GM21786 (cell line): ENCODE data around the gene CLTA.

Experiments
- ATAC-seq: cut with Tn5 transposase; IDR thresholded peaks from one replicate; pipeline ENCODE4 v1.9.1; 2021; ENCODE audit not compliant: unreplicated experiment

Gene CLTA

DNA sequence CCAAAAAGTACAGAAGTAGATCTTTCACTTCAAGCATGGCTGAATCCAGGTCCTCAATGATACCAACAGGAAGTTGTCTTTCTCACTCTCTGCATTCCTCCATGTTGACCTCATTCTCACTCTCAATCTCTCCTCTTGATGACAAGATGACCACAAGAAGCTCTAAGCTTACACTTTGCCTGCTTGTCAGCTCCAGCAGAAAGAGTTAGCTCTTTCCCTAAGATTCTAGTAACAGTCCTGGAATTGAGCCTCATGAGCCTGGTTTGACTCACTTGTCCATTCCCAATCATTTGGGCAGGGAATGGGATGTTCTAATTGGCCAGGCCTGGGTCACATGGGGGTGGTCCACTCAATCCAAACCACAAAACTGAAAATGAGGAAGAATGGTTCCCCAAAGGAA, 3.3 kb upstream of the CLTA start:
- ATAC-seq, result no peak

DNA sequence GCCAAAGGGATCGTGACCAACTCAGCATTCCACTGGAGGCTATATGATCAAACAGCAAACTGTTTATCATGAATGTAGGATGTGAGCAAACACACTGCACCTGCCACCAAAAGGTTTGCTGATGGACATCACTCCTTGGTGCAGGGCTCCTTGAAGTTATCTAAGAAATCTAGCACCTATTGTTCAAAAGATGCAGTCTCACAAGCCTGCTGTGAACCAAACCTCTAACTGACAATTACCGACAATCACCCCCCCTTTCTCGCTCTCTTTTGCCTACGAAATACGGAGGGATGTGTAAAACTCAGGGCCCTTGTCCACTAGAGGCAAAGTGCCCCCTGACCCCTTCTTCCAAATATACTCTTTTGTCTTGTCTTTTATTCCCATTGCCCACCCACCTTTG, 2.5 kb upstream of the CLTA start:
- no peak for ATAC-seq

- ATAC-seq, result no peak
Observed at GRCh38 chr9:36189976-36190375, 745 bp upstream of the CLTA start.

DNA sequence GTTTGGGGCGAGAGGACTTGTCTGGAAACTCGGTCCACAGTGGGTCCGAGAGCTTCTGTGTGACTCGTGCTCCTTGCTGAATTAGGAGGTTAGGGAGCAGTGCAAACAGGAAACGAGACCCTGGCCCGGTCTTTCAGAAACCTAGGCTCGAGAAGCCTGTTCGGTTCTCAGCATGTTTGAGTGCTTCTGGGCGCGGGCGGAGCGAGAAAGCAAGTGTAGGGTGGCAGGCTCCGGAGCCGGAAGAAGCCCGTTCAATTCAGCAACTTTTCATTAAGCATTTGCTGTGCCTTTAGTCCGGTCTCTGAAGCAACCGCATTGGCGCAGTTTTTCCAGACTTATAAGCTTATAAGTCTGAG, 547 bp downstream of the CLTA start:
- peak; percentile 10 for ATAC-seq

DNA sequence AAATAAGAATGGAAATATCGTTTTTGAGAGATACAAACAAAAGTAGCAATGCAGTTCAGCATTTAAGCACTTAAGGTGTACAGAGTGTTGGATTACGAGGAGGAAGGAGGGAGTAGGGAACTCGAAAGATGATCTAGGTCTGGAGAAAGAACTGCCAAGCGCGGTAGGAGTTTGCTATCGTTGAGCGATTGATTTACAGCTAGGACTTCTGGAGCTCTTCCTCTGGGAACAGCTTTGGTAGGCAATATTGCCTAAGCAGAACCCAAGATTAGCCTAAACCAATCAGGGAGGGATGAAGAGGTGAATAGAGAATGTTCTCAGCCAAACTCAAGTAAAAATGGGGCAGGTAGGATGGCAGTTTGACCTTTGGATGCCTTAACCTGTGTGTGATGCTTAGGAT, 965 bp downstream of the CLTA start:
- no peak for ATAC-seq

DNA sequence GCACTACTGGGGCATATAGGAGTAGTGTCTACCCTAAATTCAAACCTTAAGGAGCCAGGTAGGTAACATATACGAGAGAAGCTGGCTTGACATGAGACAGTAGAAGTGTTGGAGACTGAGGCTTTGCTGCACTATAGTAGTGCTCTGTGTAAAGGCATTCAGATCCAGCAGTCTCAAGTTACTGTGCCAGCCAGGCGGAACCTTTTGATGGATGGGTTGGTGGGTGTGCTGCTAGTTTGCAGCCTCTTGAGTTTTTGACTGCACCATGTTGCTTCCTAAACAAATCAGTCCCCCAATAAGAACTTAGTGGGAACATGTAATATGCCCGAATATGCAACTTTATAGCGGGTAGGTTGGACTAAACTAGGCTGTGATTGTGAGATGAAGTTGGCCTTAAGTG, 1.5 kb downstream of the CLTA start:
- ATAC-seq, result no peak

DNA sequence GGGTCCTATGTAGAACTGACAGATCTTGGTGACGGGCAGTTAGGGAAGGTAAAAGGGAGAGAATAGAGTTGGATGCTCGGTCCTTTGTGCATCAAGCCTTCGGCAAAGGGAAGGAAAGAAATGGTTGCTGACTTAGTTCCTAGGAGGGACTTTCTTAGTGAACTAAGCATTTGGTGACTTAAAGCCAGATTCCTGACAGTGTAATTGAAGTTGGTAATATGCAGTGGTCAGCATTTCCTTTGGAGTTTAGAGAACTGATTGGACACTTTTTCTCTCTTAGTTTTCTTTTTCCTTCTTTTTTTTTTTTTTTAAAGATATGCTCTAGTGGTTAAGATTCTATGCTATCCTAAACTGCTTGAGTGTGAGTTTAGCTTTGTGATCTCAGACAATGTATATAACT, 2.3 kb downstream of the CLTA start:
- no peak for ATAC-seq

DNA sequence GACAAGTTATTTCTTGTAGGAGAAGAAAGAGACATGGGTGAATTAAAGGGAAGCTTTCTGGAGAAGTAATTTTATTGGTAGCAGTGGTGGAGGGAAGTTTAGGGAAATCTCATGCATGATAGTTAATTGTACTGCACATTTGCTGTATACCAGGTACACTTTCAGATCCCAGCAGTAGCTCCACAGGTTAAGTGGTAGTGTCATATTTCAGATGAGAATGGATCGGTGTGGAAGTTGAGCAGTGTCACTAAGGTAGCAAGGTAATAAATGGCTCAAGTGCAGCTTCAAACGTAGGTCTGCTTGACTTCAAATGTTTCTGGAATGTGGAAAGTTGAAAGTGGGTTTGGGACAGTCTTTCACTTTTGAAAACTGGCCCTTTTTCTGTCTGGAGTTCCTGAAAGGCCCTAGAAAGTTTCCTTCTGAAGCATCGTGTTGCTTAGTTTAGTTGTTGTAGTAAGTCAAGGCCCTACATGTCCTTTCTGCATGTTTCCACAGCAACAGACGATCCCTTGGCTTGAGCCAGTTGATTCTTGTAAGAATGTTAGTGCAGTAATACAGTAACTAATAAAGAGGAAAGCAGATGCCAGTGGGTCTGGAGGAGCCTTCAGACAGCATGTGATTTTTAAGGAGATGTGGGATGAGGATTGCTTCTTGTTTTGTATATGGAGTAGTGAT, 3.7 kb downstream of the CLTA start:
- ATAC-seq, result no peak

DNA sequence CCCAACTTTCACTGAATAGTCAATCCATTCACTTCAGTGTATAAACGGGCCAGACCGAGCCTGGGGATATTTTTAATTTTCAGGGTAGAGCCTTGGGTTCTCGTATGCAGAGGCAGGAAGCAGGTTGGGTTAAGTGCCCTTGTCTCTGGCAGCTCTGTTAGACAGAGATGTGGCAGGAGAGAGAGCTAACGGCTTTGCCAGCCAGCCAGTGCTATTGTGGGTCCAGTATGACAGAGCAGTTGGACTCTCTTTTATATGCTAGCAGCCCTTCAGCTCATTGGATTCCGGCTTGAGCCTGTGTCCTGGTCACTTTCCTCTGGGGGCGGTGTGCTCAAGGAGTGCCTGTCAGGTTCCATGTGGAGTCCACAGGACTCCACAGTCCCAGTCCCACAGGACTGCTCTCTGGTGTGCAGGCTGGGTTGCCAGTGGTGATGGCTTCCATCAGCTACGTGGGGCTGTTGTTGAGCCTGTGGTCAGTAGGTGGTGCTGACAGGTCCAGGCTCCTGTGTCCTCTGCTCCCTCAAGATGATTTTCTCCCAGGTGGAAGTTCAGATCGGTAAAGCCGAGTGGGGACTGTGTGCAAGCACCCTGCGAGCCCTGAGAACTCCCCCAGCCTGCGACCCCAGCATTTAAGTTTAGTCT, 14.3 kb downstream of the CLTA start:
- no peak for ATAC-seq

DNA sequence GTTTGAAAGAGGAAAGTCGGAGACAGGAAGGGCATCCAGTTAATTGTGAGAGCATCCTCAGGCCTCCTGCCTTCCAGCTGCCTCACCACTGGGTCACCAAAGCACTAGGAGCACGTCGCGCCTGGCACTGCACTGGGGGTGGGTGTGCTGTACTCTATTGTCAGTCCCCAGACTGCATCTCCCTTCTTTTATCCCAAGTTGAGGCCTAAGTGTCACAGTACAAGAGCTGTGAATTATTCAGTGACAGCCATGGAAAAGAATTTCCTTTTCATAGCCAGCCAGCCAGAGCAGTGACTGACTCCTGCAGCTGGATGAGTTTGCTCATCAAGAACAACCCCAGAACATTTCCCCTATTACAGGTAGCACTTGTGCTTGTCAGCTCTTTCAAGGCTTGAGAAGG, 16.3 kb downstream of the CLTA start:
- no peak for ATAC-seq

GRCh38 chr9:36207546-36208012, 16.9 kb downstream of the CLTA start:
- ATAC-seq, result no peak

DNA sequence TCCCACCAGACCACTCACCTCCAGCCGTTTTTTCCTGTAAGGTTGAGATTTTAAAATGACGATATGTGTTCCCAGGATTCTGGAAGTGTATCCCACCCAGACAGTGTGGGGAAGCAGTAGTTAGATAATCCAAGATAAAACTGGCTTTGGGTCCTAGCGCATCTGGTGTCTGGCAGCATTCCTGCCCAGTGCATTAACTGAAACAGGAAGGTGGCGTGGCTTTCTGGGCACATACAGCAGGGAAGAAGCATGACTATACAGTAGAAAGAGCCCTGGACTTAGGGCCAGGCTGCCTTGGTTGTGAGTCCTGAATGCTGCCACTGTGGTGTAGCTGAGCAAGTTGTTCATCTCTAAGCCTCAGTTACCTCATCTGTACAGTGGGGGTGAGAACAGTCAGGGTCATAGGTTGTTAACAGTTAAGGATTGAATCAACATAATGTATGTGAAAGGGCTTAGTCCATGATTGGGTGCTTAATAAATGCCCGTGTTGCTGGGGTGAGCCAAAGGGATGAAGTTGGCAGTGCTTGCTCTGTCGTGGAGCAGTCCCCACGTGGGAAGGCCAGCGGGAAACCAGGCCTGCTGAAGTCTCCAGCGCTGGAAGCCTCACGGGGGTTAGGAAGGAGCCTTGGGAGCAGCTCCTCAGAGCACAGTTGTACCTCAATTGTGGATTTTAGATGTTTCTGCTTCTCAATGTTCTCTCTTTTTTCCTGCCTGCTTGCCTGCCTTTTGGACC, 18.0 kb downstream of the CLTA start:
- no peak for ATAC-seq

- ATAC-seq, result no peak
Observed at GRCh38 chr9:36210722-36211121, 20.0 kb downstream of the CLTA start.

DNA sequence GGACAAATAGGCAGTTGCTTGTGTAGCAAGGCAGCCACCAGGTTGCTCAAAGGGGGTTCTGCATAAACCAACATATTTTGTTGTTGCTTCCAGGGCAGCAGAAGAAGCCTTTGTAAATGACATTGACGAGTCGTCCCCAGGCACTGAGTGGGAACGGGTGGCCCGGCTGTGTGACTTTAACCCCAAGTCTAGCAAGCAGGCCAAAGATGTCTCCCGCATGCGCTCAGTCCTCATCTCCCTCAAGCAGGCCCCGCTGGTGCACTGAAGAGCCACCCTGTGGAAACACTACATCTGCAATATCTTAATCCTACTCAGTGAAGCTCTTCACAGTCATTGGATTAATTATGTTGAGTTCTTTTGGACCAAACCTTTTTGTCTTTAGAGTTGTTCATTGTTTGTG, 20.8 kb downstream of the CLTA start:
- ATAC-seq, result no peak

DNA sequence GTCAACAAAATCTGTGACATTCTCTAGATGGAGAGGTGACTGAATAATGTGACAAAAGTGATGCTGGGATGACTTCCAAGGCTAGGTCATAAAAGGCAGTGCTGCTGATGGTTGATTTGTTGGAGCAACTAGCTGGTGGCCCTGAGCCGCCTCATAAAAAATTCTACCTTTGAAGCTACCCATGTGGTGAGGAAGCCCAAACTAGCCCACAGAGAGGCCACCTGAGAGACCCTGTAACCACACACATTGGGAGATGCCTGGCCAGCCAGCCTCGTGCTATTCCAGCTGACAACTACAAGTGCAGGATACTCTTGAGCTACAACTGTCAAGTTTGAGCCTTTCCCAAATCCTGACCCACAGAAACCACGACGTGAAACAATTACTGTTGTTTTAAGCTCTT, 22.7 kb downstream of the CLTA start:
- no peak for ATAC-seq

DNA sequence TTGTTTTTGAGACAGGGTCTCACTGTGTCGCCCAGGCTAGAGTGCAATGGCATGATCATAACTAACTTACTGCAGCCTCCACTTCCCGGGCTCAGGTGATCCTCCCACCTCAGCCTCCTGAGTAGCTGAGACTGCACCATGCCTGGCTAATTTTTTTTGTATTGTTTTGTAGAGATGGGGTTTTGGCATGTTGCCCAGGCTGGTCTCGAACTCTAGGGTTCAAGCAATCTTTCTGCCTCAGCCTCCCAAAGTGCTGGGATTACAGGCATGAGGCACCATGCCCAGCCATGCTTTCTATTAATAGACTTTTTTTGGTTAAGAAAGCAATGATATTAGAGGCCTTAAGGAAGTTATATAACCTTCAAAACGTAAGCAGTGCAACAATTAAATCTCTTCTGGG, 23.3 kb downstream of the CLTA start:
- ATAC-seq, result no peak

DNA sequence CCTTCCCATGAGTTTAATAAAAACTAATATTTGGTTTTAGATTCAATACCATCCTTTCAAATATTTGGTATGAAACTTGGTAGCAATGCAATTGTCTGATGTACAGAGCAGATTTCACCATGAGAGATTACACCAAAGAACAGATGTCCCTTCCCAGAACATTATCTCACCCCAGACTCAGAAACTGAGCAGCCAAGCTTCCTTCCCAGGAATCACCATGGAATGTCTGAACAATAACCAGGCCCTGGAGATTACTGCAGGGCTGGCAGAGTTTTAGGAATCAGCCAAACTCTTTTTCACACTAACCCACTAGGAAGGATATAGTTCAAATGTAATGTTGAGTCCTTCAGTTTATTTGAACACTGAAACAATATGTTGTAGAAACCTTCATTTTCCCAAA, 23.9 kb downstream of the CLTA start:
- ATAC-seq, result no peak

GRCh38 chr9:36217256-36217968, 26.7 kb downstream of the CLTA start:
- no peak for ATAC-seq

GRCh38 chr9:36218011-36218410, 27.3 kb downstream of the CLTA start:
- ATAC-seq, result no peak

- ATAC-seq, result no peak
Observed at GRCh38 chr9:36218411-36218901, 27.7 kb downstream of the CLTA start.

GRCh38 chr9:36221667-36222066, 30.9 kb downstream of the CLTA start:
- ATAC-seq, result no peak

DNA sequence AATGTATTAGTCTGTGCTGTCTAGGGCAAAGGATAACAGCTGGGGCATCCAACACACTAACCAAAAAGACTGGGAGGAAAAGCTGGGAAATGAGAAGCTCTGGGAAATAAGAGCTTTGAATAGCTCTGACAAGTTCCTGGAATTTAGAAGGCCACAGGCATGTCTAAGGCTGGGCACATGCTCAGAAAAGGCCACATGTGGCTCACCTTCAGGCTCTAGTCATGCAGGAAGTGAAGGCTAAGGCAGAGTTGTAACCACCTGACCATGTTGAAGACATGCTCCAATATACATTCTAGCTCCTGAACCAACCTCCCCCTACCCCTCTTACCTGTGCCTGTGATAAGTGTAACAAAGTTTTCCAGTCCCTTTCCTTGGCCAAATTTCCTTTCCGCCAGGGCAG, 31.7 kb downstream of the CLTA start:
- no peak for ATAC-seq
